ENCODE measurements around the gene GPM6B.
A peak's percentile ranks its signal among the peaks of the same experiment; 100 is the strongest.

The GPM6B gene

GRCh38 chrX:13747836-13748235 is 69.1 kb downstream of the GPM6B start:
- Histone ChIP-seq H3K36me3 (ENCODE audit: control insufficient read depth, insufficient read depth, low read length) (no peaks in the 10 kb centered on the region), H2AFZ (no peak overlapping the region), H3K79me2 (no peaks in the 10 kb centered on the region), H3K27me3 (ENCODE audit: control insufficient read depth, insufficient read depth, low read length) (no peaks in the 10 kb centered on the region), H3K4me1 (no peaks in the 10 kb centered on the region), H3K4me3 (ENCODE audit: low read depth, low read length) (no peak overlapping the region), H3K4me2 (ENCODE audit: low read length) (no peak overlapping the region), H3K27ac (no peak overlapping the region), H3K9ac (no peak overlapping the region), H3K9me3 (ENCODE audit: control insufficient read depth, low read length) (no peaks in the 10 kb centered on the region)
- TF ChIP-seq CTCF (IDR thresholded peaks at IDR 0.05): peak; percentile 37

DNA sequence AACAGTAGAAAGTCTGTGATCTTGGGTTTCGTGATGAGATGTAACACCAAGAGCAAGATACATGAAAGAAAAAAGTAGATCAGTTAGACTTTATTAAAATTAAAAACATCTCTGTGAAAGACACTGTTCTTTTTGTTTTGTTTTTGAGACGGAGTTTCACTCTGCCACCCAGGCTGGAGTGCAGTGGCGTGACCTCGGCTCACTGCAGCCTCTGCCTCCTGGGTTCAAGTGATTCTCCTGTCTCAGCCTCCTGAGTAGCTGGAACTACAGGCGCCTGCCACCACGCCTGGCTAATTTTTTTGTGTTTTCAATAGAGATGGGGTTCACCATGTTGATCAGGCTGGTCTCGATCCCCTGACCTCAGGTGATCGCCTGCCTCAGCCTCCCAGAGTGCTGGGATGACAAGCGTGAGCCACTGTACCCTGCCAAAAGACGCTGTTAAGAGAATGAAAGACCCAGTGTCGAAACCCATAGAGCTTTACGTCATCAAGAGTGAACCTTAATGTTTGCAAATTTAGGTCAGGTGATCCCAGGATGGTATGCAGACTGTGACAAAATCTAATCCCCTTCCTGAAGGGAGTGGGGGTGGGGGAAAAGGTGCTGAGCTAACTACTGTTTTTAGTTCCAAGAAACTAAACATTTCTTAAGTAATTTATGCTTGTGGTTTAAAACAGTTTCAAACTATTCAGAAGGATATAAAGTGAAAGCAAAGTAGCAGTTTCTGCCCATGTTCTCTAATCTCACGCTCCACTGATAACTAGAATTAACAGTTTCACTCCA is 74.3 kb downstream of the GPM6B start:
- Histone ChIP-seq H3K27ac (no peak overlapping the region), H3K27me3 (ENCODE audit: control insufficient read depth, insufficient read depth, low read length) (no peaks in the 10 kb centered on the region), H3K4me3 (ENCODE audit: low read depth, low read length) (no peak overlapping the region), H3K4me1 (no peaks in the 10 kb centered on the region), H2AFZ (no peak overlapping the region), H3K36me3 (ENCODE audit: control insufficient read depth, insufficient read depth, low read length) (no peaks in the 10 kb centered on the region), H3K9ac (no peak overlapping the region), H3K4me2 (ENCODE audit: low read length) (no peak overlapping the region), H3K9me3 (ENCODE audit: control insufficient read depth, low read length) (no peaks in the 10 kb centered on the region), H3K79me2 (peaks cover 3% of the 10 kb centered on the region)
- TF ChIP-seq CTCF (IDR thresholded peaks at IDR 0.05): no peak

DNA sequence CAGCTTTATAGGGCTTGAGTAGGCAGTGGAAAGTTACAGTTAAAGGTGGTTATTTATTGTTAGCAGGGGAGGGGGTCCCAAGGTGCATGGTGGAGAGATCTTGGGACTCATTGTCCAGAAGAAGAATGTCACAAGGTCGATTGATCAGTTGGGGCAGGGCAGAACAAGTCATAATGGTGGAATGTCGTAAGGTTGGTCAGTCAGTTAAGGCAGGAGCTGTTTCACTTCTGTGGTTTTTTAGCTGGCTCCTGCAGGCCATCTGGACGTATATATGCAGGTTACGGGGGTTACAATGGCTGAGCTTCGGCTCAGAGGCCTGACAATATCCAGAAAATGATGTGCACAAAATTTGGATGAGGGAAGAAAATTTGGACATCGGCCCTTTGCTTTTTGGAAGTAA is 75.2 kb downstream of the GPM6B start:
- Histone ChIP-seq H2AFZ (no peak overlapping the region), H3K4me2 (ENCODE audit: low read length) (no peak overlapping the region), H3K27me3 (ENCODE audit: control insufficient read depth, insufficient read depth, low read length) (no peaks in the 10 kb centered on the region), H3K79me2 (peaks cover 3% of the 10 kb centered on the region), H3K27ac (no peak overlapping the region), H3K4me3 (ENCODE audit: low read depth, low read length) (no peak overlapping the region), H3K4me1 (no peaks in the 10 kb centered on the region), H3K36me3 (ENCODE audit: control insufficient read depth, insufficient read depth, low read length) (no peaks in the 10 kb centered on the region), H3K9ac (no peak overlapping the region), H3K9me3 (ENCODE audit: control insufficient read depth, low read length) (no peaks in the 10 kb centered on the region)
- no peak for TF ChIP-seq CTCF (IDR thresholded peaks at IDR 0.05)

- peak within 1 kb of the TSS; percentile 76 for H3K4me3 ChIP-seq (ENCODE audit: low read depth, low read length)
- peak within 1 kb of the TSS; percentile 86 for H2AFZ ChIP-seq
- H3K36me3 ChIP-seq (ENCODE audit: control insufficient read depth, insufficient read depth, low read length): no peaks in the 10 kb centered on the region
- H3K9ac ChIP-seq: peak within 1 kb of the TSS; percentile 46
- H3K4me2 ChIP-seq (ENCODE audit: low read length): peak within 1 kb of the TSS; percentile 80
- TF ChIP-seq CTCF (IDR thresholded peaks at IDR 0.05): no peak
- H3K9me3 ChIP-seq (ENCODE audit: control insufficient read depth, low read length): no peaks in the 10 kb centered on the region
- H3K79me2 ChIP-seq: peaks cover 3% of the 10 kb centered on the region
- H3K27ac ChIP-seq: peak within 1 kb of the TSS; percentile 98
- H3K27me3 ChIP-seq (ENCODE audit: control insufficient read depth, insufficient read depth, low read length): no peaks in the 10 kb centered on the region
- no peaks in the 10 kb centered on the region for H3K4me1 ChIP-seq
Observed at GRCh38 chrX:13734278-13735172, 82.4 kb downstream of the GPM6B start, which contains the start of the genes OFD1 and TRAPPC2. Gene OFD1 (plus strand): TSS chrX:13734748. CDS start chrX:13735072, 324 bp downstream. Gene TRAPPC2 (minus strand): TSS chrX:13734620. CDS start chrX:13719963, 14,657 bp downstream.
